GM12875 (cell line): ENCODE data around the gene RPL27.

ENCODE experiments used
- H3K4me3 ChIP-seq: one replicate; pipeline ENCODE4 v1.5.1; 2011; ENCODE audit warnings: low read depth, low read length, control low read depth
- TF ChIP-seq, protein P1 (sequence below): IDR thresholded peaks from 2 replicates; pipeline ENCODE4 v1.5.1; 2011; ENCODE audit warnings: low read depth, mild to moderate bottlenecking, control low read depth, inconsistent platforms, low read length, moderate library complexity, borderline replicate concordance; ENCODE audit not compliant: insufficient read depth

RPL27 gene

DNA sequence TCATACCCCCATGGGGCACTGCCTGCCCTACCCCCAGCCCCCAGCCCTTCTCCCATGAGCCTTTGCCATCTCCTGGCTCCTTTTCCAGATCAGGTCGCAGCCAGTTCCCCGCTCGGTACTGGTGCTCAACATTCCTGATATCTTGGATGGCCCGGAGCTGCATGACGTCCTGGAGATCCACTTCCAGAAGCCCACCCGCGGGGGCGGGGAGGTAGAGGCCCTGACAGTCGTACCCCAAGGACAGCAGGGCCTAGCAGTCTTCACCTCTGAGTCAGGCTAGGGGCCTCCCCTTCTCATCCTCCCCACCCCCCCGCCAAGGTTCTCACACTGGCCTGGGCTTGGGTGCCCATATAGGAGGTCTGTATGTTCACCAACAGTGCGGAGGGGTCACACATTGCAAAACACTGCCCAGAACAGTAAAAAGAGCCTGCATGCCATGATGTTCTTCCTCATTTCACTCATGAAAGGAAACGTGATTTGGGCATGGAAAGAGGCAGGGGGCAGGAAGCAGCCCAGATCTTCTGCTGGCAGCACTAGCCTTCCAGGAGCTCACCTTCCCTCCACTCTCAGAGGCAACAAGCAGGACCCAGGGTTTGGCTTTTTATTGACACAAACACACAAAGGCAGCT is 15.9 kb downstream of the RPL27 start:
- TF ChIP-seq, protein P1, sequence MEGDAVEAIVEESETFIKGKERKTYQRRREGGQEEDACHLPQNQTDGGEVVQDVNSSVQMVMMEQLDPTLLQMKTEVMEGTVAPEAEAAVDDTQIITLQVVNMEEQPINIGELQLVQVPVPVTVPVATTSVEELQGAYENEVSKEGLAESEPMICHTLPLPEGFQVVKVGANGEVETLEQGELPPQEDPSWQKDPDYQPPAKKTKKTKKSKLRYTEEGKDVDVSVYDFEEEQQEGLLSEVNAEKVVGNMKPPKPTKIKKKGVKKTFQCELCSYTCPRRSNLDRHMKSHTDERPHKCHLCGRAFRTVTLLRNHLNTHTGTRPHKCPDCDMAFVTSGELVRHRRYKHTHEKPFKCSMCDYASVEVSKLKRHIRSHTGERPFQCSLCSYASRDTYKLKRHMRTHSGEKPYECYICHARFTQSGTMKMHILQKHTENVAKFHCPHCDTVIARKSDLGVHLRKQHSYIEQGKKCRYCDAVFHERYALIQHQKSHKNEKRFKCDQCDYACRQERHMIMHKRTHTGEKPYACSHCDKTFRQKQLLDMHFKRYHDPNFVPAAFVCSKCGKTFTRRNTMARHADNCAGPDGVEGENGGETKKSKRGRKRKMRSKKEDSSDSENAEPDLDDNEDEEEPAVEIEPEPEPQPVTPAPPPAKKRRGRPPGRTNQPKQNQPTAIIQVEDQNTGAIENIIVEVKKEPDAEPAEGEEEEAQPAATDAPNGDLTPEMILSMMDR: no peak
- no peak overlapping the region for H3K4me3 ChIP-seq

DNA sequence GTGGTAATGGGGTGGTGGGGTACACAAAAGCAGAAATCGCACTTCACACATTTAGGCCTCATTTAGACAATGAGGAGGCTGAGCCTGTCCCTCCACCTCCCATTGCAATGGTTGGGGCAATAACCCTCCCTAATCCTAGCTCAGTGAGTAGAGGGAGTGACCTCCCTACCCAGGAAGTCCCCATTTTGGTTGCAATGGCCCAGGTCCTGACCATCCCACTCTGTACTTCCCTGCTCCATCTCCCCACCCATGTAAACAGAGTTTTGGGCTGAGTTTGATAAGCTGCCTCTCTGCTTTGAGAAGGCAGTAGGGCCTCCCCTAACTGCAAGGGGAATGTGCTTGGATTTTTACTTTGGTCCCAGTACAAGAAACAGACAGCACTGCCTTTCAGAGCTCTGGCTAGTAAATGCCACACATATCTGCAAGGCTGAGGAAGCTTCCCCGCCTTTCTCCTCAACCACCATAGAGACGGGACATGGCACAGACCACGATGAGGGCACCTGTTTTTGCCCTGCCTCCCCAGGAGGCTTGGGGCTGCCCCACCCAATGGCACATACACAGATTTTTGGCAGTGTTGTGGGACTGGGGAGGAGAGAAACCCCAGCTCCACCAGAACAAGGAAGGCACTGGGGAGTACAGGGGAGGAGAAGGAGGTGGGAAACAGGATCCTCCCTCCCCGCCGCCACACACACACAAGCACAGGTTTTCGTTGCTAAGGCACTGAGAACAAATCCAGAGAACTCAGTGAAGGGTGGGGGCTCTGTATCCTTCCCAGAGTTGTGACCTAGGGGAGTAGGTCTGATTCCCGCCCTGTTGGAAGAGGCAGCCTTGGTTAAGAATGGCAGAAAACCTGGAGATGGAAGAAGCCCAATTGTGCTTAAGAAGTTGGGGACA is 16.7 kb downstream of the RPL27 start:
- TF ChIP-seq, protein P1: no peak

DNA sequence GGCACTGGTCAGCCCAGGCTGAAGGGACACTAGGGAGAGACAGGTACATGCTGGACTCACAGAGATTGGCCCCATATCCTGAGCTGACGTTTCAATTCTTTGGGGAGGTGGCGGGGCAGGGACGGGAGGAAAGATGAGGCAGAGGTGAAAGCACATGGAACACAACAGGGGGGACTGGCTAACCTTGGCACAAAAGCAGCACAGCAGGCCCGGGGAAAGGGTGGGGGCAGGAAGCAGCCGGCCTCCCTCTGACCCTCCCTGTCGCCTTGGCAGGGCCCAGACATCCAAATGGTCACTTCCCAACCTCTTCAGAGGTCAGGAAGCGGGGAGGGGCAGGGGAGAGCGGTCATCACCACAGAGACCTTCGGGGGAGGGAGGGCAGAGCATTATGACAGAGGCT is 17.4 kb downstream of the RPL27 start:
- no peak overlapping the region for H3K4me3 ChIP-seq
- TF ChIP-seq, protein P1: no peak

More for the DNA sequence above, 16.7 kb downstream of the RPL27 start:
- no peak overlapping the region for H3K4me3 ChIP-seq

DNA sequence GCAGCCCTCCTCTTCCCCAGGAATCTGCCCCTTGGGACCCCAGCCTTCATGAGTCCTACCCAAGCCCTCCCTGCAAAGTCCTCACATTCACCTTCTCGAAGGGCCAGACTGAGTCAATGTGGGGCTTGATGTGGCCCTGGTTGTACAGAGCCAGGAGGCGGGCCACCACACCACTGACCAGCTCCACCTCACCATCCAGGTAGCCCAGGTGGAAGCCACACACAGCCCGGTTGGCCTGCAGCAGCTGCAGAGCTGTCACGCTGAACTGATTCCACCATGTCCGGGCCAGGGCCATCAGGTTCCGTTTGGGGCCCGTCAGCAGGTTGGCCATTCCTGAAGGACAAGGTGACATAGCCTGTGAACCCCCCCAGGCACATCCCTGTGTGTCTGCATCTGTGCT is 18.0 kb downstream of the RPL27 start:
- no peak overlapping the region for H3K4me3 ChIP-seq
- TF ChIP-seq, protein P1: no peak

DNA sequence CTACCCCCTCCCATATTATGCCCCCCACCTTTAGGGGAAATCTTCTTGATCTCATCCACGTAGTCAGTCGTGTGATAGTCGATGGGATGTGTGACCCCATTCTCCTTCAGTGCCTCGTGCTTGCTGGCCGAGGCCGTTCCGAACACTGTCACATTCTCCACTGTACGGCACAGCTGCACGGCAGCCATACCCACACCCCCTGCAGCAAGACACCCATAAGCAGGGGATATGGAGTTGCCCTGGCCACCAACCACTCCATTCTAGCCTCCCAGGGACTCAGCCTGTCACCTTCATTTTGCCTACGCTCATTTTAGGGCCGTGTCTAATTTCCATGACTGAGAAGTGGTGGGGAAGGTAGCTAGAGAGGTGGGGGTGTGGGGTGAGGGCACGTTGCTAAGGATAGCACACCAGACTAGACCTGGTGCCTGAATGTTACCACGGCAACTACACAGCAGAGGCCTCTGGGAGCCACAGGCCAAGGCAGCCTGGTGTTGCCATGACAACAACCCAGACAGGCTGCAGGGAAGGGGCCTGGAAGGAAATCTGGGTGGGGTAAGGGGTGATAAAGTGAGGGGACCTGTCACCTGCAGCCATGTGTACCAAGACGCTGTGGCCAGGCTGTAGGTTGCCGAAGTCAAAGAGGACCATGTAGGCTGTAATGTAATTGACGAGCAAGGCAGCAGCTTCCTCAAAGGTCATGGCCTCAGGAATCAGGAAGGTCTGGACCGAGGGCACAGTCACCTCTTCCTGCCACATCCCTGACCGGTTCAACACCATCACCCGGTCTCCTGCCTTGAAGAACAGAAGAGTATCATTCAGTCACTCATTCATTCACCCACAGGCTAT is 20.0 kb downstream of the RPL27 start:
- TF ChIP-seq, protein P1: no peak
- no peak overlapping the region for H3K4me3 ChIP-seq

DNA sequence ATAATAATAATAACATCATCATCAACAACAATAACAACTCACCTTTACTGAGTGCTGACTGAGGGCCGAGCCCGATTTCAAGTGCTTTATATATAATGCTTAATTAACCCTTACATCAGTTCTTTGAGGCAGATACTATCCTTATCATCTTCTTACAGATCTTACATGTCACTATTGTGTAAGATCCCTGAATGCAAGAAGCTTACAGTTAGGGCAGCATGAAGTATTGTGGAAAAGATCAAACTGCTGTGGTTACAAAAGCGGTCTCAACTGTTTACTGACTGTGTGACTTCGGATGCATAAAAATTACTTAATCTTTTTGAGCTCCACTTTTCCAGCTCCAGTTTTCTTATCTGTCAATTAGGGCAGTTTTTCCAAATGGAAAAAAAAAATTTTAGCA is 20.7 kb downstream of the RPL27 start:
- TF ChIP-seq, protein P1: no peak
- H3K4me3 ChIP-seq: no peak overlapping the region
